HG03521 (cell line): ENCODE data around the gene CACNA1C.

Experiments
- ATAC-seq: cut with Tn5 transposase; IDR thresholded peaks from one replicate; pipeline ENCODE4 v1.9.1; 2021; ENCODE audit warnings: mild to moderate bottlenecking, moderate library complexity; ENCODE audit not compliant: unreplicated experiment

Gene CACNA1C

GRCh38 chr12:2531371-2531770, 478.6 kb downstream of the CACNA1C start:
- no peak for ATAC-seq

- no peak for ATAC-seq
These were observed 480.2 kb downstream of the CACNA1C start for GRCh38 chr12:2533036-2533435.

- ATAC-seq: no peak
These were observed 482.9 kb downstream of the CACNA1C start for GRCh38 chr12:2535583-2536204.

GRCh38 chr12:2536724-2537123, 483.9 kb downstream of the CACNA1C start:
- ATAC-seq: no peak

- ATAC-seq: no peak
These were observed 485.2 kb downstream of the CACNA1C start for GRCh38 chr12:2537868-2538541.

- ATAC-seq: no peak
These were observed 487.2 kb downstream of the CACNA1C start for GRCh38 chr12:2539938-2540337.

GRCh38 chr12:2540535-2540941, 487.8 kb downstream of the CACNA1C start:
- no peak for ATAC-seq

- ATAC-seq: no peak
These were observed 488.9 kb downstream of the CACNA1C start for GRCh38 chr12:2541631-2542204.

GRCh38 chr12:2543801-2544200, 491.0 kb downstream of the CACNA1C start:
- no peak for ATAC-seq

GRCh38 chr12:2544230-2544629, 491.4 kb downstream of the CACNA1C start:
- no peak for ATAC-seq

GRCh38 chr12:2547273-2548044, 494.7 kb downstream of the CACNA1C start:
- ATAC-seq: no peak

GRCh38 chr12:2548081-2548480, 495.3 kb downstream of the CACNA1C start:
- no peak for ATAC-seq

GRCh38 chr12:2550561-2551411, 498.0 kb downstream of the CACNA1C start:
- no peak for ATAC-seq

GRCh38 chr12:2551412-2551900, 498.7 kb downstream of the CACNA1C start:
- ATAC-seq: no peak

GRCh38 chr12:2552000-2552756, 499.4 kb downstream of the CACNA1C start:
- no peak for ATAC-seq

- ATAC-seq: no peak
These were observed 500.8 kb downstream of the CACNA1C start for GRCh38 chr12:2553388-2554126.

- no peak for ATAC-seq
These were observed 502.8 kb downstream of the CACNA1C start for GRCh38 chr12:2555487-2556082.

- no peak for ATAC-seq
These were observed 504.8 kb downstream of the CACNA1C start for GRCh38 chr12:2557597-2557996.

GRCh38 chr12:2559931-2560330, 507.1 kb downstream of the CACNA1C start:
- ATAC-seq: no peak
